RWPE1 (cell line): ENCODE results near the gene ARMH3.

Source experiments
- CTCF ChIA-PET: fragments of 350-600 bp; sonication (Branson Sonifier 250); formaldehyde crosslinking; extraction: SDS; loops from one replicate; lab custom pipeline; 2021; lab: Yijun Ruan, JAX
- POLR2A ChIA-PET: fragments of 400-600 bp; formaldehyde crosslinking; extraction: SDS; loops from one replicate; lab custom pipeline; 2020; ENCODE audit warnings: antibody characterized with exemption; ENCODE audit not compliant: low non-redundant PET; lab: Yijun Ruan, JAX
- DNase-seq: peaks from one replicate; pipeline ENCODE4 v3.0.0; 2012; ENCODE audit warnings: low spot score
- H3K27ac ChIP-seq: fragments of 450-650 bp; 2 replicates; pipeline ENCODE4 v1.5.1; 2017
- CTCF ChIP-seq: fragments of 450-650 bp; conservative IDR thresholded peaks from 2 replicates; pipeline ENCODE4 v1.5.1; 2017; ENCODE audit warnings: low read depth, mild to moderate bottlenecking

Gene ARMH3

GRCh38 chr10:102001435-102002068 is 54.4 kb downstream of the ARMH3 start:
- CTCF ChIA-PET = interaction anchor here (0.5 to 0.7 kb wide), 2 partner anchors 35 to 96 kb away, joined by 3 to 6 read pairs; no protein-coding TSS in a partner anchor
- no peak for DNase-seq
- no peak for TF ChIP-seq CTCF
- no peak overlapping the region for H3K27ac ChIP-seq
- POLR2A ChIA-PET = no interaction called here

GRCh38 chr10:101997803-101998202 is 58.2 kb downstream of the ARMH3 start:
- H3K27ac ChIP-seq = no peak overlapping the region
- POLR2A ChIA-PET = no interaction called here
- CTCF ChIA-PET = interaction anchor here (0.6 to 1.6 kb wide), 3 partner anchors 13 to 265 kb away, joined by 3 to 5 read pairs (median 5); no protein-coding TSS in a partner anchor
- DNase-seq = no peak
- no peak for TF ChIP-seq CTCF

- ChIA-PET CTCF (interaction anchor here (0.9 to 1.8 kb wide), 2 partner anchors 14 to 107 kb away, joined by 3 to 11 read pairs; no protein-coding TSS in a partner anchor), POLR2A (no interaction called here)
- no peak for DNase-seq
- no peak for TF ChIP-seq CTCF
- H3K27ac ChIP-seq = no peak overlapping the region
These were observed 60.4 kb downstream of the ARMH3 start for GRCh38 chr10:101995451-101996063.

GRCh38 chr10:101993651-101994200 is 62.2 kb downstream of the ARMH3 start:
- no peak for TF ChIP-seq CTCF
- ChIA-PET POLR2A (no interaction called here), CTCF (interaction anchor here (0.6 to 1.2 kb wide), 2 partner anchors 16 to 18 kb away, joined by 3 to 4 read pairs; no protein-coding TSS in a partner anchor)
- no peak overlapping the region for H3K27ac ChIP-seq
- DNase-seq = no peak

- DNase-seq = no peak
These were observed 62.8 kb downstream of the ARMH3 start for GRCh38 chr10:101993221-101993620.

More at GRCh38 chr10:101993221-101993620, 62.8 kb downstream of the ARMH3 start:
- ChIA-PET CTCF (interaction anchor here (0.6 to 1.1 kb wide), 2 partner anchors 16 to 18 kb away, joined by 3 to 5 read pairs; no protein-coding TSS in a partner anchor), POLR2A (no interaction called here)
- TF ChIP-seq CTCF = no peak
- no peak overlapping the region for H3K27ac ChIP-seq
